ENCODE measurements around the gene PRKAR1B. TPM values are rescaled to one million over a fixed set of nuclear protein-coding genes. Genes with fewer than 3 reads are reported as not detected.
A peak's percentile ranks its signal among the peaks of the same experiment; 100 is the strongest.

Gene PRKAR1B
- total RNA-seq, 4 donors from 2014 or later: 8.2 to 12.3 (median 10.5) TPM

DNA sequence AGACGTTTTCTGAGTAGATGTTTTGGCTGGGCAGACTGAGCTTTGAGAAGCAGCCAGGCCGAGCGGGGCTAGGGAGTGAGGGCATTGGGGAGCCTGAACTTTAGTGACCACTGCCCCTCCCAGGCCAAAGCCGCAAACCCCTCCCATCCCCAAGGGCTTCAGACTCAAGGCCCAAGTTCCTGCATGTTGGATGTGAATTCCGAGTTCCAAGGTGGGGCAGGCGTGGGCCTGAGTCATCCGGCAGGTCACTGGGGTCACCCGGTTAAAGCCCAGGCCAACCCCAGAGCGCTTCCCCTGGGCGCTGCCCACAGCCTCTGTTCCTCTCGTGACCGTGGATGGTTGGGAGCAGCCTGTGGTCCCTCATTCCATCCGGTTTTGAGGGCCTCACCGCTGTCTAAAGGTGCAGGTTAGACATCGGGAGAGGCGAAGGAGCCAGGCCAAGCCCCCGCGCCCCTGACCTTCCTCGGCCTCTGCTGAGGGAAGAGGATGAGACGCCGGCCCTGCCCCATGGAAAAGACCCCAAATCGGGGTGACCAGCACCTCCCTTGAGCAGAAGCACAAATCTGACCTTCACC, 200.5 kb downstream of the PRKAR1B start:
- 76% methylated on average over 14 of the region's 22 CpGs for WGBS
- H3K36me3 ChIP-seq: no peaks in the 10 kb centered on the region
- no peak overlapping the region for H3K27ac ChIP-seq
- peaks cover 38% of the 10 kb centered on the region for H3K27me3 ChIP-seq
- H3K4me1 ChIP-seq: peaks cover 13% of the 10 kb centered on the region
- no peak overlapping the region for H3K4me3 ChIP-seq
- no peak for DNase-seq (ENCODE audit: low spot score in 2 of 2)
- H3K9me3 ChIP-seq: no peaks in the 10 kb centered on the region
- TF ChIP-seq POLR2AphosphoS5 (IDR thresholded peaks at IDR 0.05) (no peak), POLR2A (IDR thresholded peaks at IDR 0.05) (no peak), EP300 (IDR thresholded peaks at IDR 0.05) (no peak)
- TF ChIP-seq, protein P1, sequence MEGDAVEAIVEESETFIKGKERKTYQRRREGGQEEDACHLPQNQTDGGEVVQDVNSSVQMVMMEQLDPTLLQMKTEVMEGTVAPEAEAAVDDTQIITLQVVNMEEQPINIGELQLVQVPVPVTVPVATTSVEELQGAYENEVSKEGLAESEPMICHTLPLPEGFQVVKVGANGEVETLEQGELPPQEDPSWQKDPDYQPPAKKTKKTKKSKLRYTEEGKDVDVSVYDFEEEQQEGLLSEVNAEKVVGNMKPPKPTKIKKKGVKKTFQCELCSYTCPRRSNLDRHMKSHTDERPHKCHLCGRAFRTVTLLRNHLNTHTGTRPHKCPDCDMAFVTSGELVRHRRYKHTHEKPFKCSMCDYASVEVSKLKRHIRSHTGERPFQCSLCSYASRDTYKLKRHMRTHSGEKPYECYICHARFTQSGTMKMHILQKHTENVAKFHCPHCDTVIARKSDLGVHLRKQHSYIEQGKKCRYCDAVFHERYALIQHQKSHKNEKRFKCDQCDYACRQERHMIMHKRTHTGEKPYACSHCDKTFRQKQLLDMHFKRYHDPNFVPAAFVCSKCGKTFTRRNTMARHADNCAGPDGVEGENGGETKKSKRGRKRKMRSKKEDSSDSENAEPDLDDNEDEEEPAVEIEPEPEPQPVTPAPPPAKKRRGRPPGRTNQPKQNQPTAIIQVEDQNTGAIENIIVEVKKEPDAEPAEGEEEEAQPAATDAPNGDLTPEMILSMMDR (IDR thresholded peaks at IDR 0.05): no peak

DNA sequence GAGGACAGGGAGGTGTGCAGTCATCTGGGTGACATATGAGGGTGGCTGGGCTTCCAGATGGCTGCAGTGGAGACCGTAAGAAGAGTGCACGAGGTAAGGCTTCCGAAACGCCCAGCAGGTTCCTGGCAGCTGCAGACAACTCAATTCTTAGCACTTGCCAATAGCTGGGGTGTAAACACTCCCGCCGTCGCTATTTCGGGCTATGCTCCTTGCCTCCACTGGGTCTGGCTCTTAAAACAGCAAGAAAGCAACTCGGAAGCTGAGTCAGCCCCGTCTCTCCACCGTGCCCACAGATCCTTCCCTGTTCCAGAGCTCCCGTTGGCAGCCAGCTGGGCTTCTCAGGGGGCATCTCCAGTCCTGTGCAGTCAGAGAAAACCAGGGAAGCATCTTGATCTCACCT, 201.3 kb downstream of the PRKAR1B start:
- no peak for DNase-seq (ENCODE audit: low spot score in 2 of 2)
- Histone ChIP-seq H3K4me1 (peaks cover 21% of the 10 kb centered on the region), H3K27me3 (peaks cover 42% of the 10 kb centered on the region), H3K27ac (no peak overlapping the region), H3K4me3 (no peak overlapping the region), H3K9me3 (no peaks in the 10 kb centered on the region), H3K36me3 (no peaks in the 10 kb centered on the region)
- TF ChIP-seq POLR2A (IDR thresholded peaks at IDR 0.05): no peak
- TF ChIP-seq EP300 (IDR thresholded peaks at IDR 0.05): no peak
- no peak for TF ChIP-seq POLR2AphosphoS5 (IDR thresholded peaks at IDR 0.05)
- TF ChIP-seq, protein P1 (IDR thresholded peaks at IDR 0.05): no peak
- 58% methylated on average over 11 of the region's 12 CpGs for WGBS

DNA sequence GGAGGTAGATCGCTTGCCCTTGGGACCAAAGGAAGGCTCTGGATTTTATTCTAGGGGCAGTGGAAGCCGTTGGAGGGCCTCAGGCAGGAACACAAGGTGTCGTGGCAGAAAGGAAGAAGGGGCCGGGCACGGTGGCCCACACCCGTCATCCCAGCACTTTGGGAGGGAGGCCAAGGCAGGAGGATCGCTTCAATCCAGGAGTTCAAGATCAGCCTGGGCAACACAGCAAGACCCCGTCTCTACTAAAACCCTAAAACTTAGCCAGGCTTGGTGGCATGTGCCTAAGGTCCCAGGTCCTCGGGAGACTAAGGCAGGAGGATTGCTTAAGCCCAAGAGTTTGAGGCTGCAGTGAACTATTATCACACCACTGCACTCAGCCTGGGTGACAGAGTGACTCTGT, 202.3 kb downstream of the PRKAR1B start:
- DNase-seq (ENCODE audit: low spot score in 2 of 2): no peak
- Histone ChIP-seq H3K27ac (no peak overlapping the region), H3K36me3 (no peaks in the 10 kb centered on the region), H3K27me3 (peaks cover 39% of the 10 kb centered on the region), H3K4me1 (peaks cover 31% of the 10 kb centered on the region), H3K9me3 (no peaks in the 10 kb centered on the region), H3K4me3 (no peak overlapping the region)
- 90% methylated on average over 8 of the region's 9 CpGs for WGBS
- TF ChIP-seq EP300 (IDR thresholded peaks at IDR 0.05) (no peak), POLR2AphosphoS5 (IDR thresholded peaks at IDR 0.05) (no peak), POLR2A (IDR thresholded peaks at IDR 0.05) (no peak)
- TF ChIP-seq, protein P1 (IDR thresholded peaks at IDR 0.05): no peak

DNA sequence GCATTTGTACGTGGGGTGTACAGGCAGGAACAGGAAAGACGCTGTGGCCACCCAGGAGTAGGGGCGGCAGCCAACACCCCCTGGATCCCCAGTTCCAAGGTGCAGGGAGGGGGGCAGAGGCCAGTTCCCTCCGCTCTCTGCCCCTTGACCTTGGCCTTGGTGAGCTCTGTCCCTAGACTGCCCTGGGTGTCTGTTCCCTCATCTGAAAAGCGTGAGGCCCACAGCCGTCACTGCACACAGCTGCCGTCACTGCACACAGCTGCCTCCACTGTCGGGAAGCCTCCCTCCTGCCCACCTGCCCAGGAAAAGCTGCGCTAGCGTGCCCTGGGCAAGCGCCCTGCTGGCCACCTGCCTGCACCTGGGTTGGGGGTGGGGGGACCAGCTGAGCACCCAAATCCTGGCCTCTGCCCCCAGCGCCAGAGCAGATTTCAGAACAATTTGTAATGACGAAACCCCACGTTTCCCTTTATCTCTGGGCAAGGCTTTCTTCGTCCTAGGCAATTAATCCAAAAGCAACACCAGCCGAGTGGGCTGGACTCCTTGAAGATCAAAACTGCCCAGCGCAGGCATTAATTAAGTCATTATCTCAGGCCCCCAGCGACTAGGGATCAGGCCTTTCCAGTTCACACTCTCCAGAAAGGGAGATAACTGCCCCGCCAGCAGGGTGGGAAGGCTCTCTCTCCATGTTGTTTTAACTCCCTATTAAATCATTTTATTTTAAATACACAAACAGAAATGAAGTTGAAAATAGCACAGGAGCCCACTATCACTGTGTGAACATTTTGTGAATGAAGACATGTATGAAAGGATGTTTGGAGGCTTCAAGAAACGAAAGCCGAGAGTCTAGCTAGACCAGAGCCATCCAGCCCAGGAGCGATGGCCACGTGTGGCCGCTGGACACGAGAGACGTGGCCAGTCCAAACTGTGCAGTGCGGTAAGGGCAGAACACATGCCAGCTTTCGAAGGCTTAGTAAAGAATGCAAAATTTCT, 203.4 kb downstream of the PRKAR1B start:
- DNase-seq (ENCODE audit: low spot score in 2 of 2): no peak
- peaks cover 36% of the 10 kb centered on the region for H3K4me1 ChIP-seq
- WGBS: 74% methylated on average over 25 of the region's 28 CpGs
- TF ChIP-seq, protein P1 (IDR thresholded peaks at IDR 0.05): no peak
- no peaks in the 10 kb centered on the region for H3K9me3 ChIP-seq
- H3K27me3 ChIP-seq: peaks cover 35% of the 10 kb centered on the region
- H3K4me3 ChIP-seq: no peak overlapping the region
- H3K27ac ChIP-seq: no peak overlapping the region
- H3K36me3 ChIP-seq: no peaks in the 10 kb centered on the region

DNA sequence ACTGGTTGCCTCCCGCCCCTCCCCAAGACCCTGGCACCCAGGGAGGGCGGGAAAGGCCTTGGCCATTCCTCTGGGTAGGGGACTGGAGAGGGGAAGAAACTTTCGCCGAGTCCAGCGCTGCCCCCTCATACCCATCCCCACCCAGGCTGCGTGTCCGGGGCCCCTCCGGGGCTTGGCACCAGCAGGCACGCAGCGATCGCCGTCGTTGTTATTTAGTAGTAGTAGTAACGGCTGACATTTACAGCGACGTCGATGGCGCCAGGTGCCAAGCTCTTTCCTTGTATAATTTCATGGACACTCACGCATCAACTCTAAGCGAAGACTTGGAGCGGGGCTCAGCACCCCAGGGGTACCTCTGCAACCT, 204.1 kb downstream of the PRKAR1B start:
- WGBS: 70% methylated on average over 8 of the region's 21 CpGs
- Histone ChIP-seq H3K27me3 (peaks cover 35% of the 10 kb centered on the region), H3K27ac (no peak overlapping the region)

More for the DNA sequence above, 204.1 kb downstream of the PRKAR1B start:
- H3K36me3 ChIP-seq: no peaks in the 10 kb centered on the region
- no peaks in the 10 kb centered on the region for H3K9me3 ChIP-seq
- peaks cover 43% of the 10 kb centered on the region for H3K4me1 ChIP-seq
- no peak for DNase-seq (ENCODE audit: low spot score in 2 of 2)
- TF ChIP-seq, protein P1 (IDR thresholded peaks at IDR 0.05): no peak
- TF ChIP-seq POLR2A (IDR thresholded peaks at IDR 0.05): no peak
- no peak for TF ChIP-seq EP300 (IDR thresholded peaks at IDR 0.05)
- TF ChIP-seq POLR2AphosphoS5 (IDR thresholded peaks at IDR 0.05): no peak
- peak overlapping the region; percentile 51 for H3K4me3 ChIP-seq
